ENCODE measurements around the gene SPEF1. TPM values are rescaled to one million over a fixed set of nuclear protein-coding genes. Genes with fewer than 3 reads are reported as not detected.

Gene SPEF1
- total RNA-seq, 4 donors from 2014 or later: 1.3 TPM; not detected in 3

GRCh38 chr20:3784216-3784853 lies 3.1 kb upstream of the SPEF1 start:
- TF ChIP-seq CTCF (IDR thresholded peaks at IDR 0.05; ENCODE audit: low read depth): no peak

- no peak for TF ChIP-seq CTCF (IDR thresholded peaks at IDR 0.05; ENCODE audit: low read depth)
These were observed 2.4 kb upstream of the SPEF1 start for GRCh38 chr20:3783511-3784195.

GRCh38 chr20:3783068-3783489 lies 1.8 kb upstream of the SPEF1 start:
- no peak for TF ChIP-seq CTCF (IDR thresholded peaks at IDR 0.05; ENCODE audit: low read depth)

GRCh38 chr20:3782597-3782996 lies 1.3 kb upstream of the SPEF1 start:
- no peak for TF ChIP-seq CTCF (IDR thresholded peaks at IDR 0.05; ENCODE audit: low read depth)

DNA sequence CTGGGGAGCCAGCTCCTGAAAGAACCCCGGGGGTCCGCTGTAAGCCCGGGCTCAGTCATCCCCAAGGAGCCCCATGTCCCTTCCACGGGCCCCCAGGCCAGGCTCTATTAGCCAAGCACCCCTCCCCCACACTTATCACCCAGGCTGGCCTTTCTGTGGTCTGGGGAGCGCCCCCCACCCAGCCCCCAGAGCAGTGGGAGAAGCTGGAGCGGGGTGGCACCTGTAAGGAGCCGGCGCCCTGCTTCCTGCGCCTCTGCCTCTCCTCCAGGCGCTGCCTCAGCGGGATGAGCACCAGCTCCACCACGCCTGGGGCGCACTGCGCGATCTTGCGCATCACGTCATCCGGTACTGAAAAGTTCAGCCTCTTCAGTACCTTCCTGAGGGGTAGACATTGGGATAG lies 2.3 kb downstream of the SPEF1 start:
- no peak for TF ChIP-seq CTCF (IDR thresholded peaks at IDR 0.05; ENCODE audit: low read depth)

DNA sequence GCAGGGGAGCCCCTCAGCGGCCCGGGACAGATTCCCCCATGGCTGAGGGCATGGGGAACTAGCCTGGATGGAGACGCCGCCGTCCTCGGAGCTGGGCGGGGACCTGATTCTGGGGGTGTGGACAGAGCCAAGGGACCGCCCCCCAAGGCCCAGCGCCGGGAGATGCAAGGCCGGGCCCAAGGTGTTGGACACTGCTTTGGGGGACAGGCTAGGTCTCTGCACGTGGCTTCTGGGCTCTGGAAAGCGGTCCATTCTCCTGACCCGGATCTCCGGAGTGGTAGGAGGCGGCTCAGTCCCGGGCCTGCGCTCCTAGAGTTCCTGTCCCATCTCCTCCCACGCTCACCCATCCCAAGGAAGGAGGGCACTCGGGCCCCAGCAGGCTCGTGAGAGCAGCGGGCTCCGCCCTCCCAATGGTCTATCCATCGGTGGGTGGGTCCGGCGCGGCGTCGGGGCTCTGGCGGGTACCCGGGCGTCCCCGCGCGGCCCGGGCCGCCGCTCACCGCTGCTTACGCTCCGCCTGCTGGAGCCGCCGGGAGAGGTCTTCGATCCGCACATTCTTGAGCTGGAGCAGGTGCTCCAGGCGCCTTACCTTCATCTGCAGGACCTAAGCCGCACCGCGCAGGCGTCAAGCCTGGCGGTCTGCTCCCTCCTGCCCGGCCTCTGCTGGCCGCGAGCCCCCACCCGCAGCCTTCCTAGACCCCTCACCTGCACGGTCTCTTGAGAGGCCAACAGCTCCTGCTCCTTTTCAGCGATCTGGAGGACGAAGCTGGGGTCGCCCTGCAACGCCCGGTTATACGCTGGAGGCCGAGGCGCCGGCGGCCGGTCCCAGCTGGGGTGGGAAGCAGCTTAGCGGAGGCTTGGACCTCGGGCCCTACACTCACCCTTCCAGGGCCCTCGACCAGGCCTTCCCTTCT lies 3.3 kb downstream of the SPEF1 start:
- no peak for TF ChIP-seq CTCF (IDR thresholded peaks at IDR 0.05; ENCODE audit: low read depth)

GRCh38 chr20:3777381-3777715 lies 3.9 kb downstream of the SPEF1 start:
- no peak for TF ChIP-seq CTCF (IDR thresholded peaks at IDR 0.05; ENCODE audit: low read depth)

Data from subcutaneous adipose tissue (tissue), 4 donors.